Measurements from ENCODE around the gene CALR. TPM values are rescaled to one million over a fixed set of nuclear protein-coding genes. Genes with fewer than 3 reads are reported as not detected.

The CALR gene
- total RNA-seq, 1 donor from 2014 or later = 2,193 TPM

DNA sequence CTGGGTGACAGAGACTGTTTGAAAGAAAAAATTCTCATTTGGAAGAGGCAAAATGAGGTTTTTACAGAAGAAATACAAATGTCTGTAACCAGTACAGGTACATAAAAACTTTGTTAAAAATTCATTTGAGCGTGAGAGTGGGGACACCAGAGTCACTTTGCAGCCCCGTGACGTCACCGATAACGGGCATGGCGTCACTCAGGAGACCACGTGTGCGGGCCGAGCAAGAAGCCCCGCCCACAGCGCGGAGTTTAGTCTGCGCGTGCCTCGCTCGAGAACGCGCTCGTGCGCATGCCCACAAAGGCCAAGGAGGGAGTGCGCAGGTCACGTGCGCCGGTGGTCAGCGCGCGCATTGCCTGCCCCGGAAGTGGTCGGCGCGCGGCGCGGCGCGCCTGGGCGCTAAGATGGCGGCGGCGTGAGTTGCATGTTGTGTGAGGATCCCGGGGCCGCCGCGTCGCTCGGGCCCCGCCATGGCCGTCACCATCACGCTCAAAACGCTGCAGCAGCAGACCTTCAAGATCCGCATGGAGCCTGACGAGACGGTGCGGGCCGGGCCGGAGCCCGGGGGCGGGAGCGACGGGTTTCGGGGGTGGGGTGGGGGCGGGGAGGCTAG lies 7.2 kb downstream of the CALR start, which contains the start of gene RAD23A:
TSS of gene RAD23A (plus strand) at position 384 of the 613 bp plus-strand sequence. CDS start at position 471, 87 bp downstream.
- peaks cover 27% of the 10 kb centered on the region for H3K4me1 ChIP-seq (ENCODE audit: insufficient read depth, low read length)
- FAIRE-seq (no peak), DNase-seq (ENCODE audit: low read depth) (peak; percentile 93)
- TF ChIP-seq EZH2 (IDR thresholded peaks at IDR 0.05; ENCODE audit: insufficient read depth, low read length) = no peak
- TF ChIP-seq, protein P1, sequence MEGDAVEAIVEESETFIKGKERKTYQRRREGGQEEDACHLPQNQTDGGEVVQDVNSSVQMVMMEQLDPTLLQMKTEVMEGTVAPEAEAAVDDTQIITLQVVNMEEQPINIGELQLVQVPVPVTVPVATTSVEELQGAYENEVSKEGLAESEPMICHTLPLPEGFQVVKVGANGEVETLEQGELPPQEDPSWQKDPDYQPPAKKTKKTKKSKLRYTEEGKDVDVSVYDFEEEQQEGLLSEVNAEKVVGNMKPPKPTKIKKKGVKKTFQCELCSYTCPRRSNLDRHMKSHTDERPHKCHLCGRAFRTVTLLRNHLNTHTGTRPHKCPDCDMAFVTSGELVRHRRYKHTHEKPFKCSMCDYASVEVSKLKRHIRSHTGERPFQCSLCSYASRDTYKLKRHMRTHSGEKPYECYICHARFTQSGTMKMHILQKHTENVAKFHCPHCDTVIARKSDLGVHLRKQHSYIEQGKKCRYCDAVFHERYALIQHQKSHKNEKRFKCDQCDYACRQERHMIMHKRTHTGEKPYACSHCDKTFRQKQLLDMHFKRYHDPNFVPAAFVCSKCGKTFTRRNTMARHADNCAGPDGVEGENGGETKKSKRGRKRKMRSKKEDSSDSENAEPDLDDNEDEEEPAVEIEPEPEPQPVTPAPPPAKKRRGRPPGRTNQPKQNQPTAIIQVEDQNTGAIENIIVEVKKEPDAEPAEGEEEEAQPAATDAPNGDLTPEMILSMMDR (IDR thresholded peaks at IDR 0.05; ENCODE audit: insufficient read depth, low read depth, low read length) = no peak
- Mint-ChIP-seq H3K4me3 (ENCODE audit: unreplicated experiment) (peak within 1 kb of the TSS; percentile 91), H3K9me3 (ENCODE audit: unreplicated experiment) (no peaks in the 10 kb centered on the region), H3K27me3 (ENCODE audit: low read depth, unreplicated experiment) (no peaks in the 10 kb centered on the region), H3K36me3 (ENCODE audit: low read depth, unreplicated experiment) (peaks cover 17% of the 10 kb centered on the region), H3K27ac (ENCODE audit: unreplicated experiment) (peak within 1 kb of the TSS; percentile 95), H3K4me1 (ENCODE audit: low read depth, unreplicated experiment) (peaks cover 24% of the 10 kb centered on the region)
- H3K36me3 ChIP-seq (ENCODE audit: insufficient read depth, low read length) = peaks cover 45% of the 10 kb centered on the region
- no peaks in the 10 kb centered on the region for H3K27me3 ChIP-seq (ENCODE audit: insufficient read depth, low read length)
- peak within 1 kb of the TSS; percentile 80 for H3K27ac ChIP-seq (ENCODE audit: low read depth, low read length)
- H4K20me1 ChIP-seq (ENCODE audit: insufficient read depth, low read length) = peaks cover 57% of the 10 kb centered on the region
- no peaks in the 10 kb centered on the region for H3K9me3 ChIP-seq (ENCODE audit: insufficient read depth, low read depth, low read length)
- no peak within 1 kb of the TSS for H2AFZ ChIP-seq (ENCODE audit: low read depth, low read length)
- H3K4me2 ChIP-seq (ENCODE audit: low read length) = peak within 1 kb of the TSS; percentile 94
- H3K79me2 ChIP-seq (ENCODE audit: insufficient read depth, low read length) = peaks cover 73% of the 10 kb centered on the region
- H3K9ac ChIP-seq (ENCODE audit: low read length) = peak within 1 kb of the TSS; percentile 93
- peak within 1 kb of the TSS; percentile 91 for H3K4me3 ChIP-seq (ENCODE audit: insufficient read depth, low read depth, low read length)

DNA sequence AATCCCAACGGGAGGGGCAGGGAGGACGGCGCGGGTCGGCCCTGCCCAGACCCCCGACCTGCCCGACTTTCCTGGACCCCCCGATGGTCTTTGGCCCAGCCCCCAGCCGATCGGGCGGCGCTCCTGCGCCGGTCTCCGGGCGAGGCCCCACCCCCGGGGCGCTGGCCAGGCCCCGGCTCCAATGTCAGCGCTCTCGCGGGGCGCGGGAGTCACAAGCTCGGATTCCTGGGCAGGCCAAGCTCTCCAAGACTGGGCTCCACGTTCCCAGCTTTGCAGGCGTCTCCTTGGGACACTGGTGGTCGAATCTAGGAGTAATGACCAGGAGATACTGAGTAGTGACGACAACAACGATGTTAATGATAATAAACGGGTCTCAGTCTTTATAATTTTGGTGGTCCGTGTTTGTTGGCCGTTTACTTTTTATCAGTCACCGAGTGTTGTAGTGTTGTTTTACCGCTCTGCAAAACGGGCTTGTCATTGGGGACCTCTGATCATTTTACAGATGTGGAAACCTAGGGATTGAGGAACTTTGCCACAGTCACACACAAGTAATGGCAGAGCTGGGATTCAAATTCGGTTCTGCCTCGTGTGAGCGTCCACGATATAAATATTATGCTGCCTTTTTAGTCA lies 7.8 kb downstream of the CALR start:
- Histone ChIP-seq H3K9ac (ENCODE audit: low read length) (peak overlapping the region; percentile 93), H3K27me3 (ENCODE audit: insufficient read depth, low read length) (no peaks in the 10 kb centered on the region), H3K79me2 (ENCODE audit: insufficient read depth, low read length) (peaks cover 68% of the 10 kb centered on the region), H3K4me2 (ENCODE audit: low read length) (peak overlapping the region; percentile 94), H3K27ac (ENCODE audit: low read depth, low read length) (peak overlapping the region; percentile 80), H3K9me3 (ENCODE audit: insufficient read depth, low read depth, low read length) (no peaks in the 10 kb centered on the region), H3K4me3 (ENCODE audit: insufficient read depth, low read depth, low read length) (peak overlapping the region; percentile 91), H4K20me1 (ENCODE audit: insufficient read depth, low read length) (peaks cover 52% of the 10 kb centered on the region), H3K36me3 (ENCODE audit: insufficient read depth, low read length) (peaks cover 41% of the 10 kb centered on the region), H3K4me1 (ENCODE audit: insufficient read depth, low read length) (peaks cover 21% of the 10 kb centered on the region), H2AFZ (ENCODE audit: low read depth, low read length) (no peak overlapping the region)
- Mint-ChIP-seq H3K9me3 (ENCODE audit: unreplicated experiment) (no peaks in the 10 kb centered on the region), H3K27ac (ENCODE audit: unreplicated experiment) (peak overlapping the region; percentile 88), H3K27me3 (ENCODE audit: low read depth, unreplicated experiment) (no peaks in the 10 kb centered on the region), H3K4me3 (ENCODE audit: unreplicated experiment) (peak overlapping the region; percentile 91), H3K36me3 (ENCODE audit: low read depth, unreplicated experiment) (peaks cover 17% of the 10 kb centered on the region), H3K4me1 (ENCODE audit: low read depth, unreplicated experiment) (peaks cover 22% of the 10 kb centered on the region)
- DNase-seq (ENCODE audit: low read depth) (peak; percentile 67), FAIRE-seq (no peak)
- TF ChIP-seq, protein P1 (IDR thresholded peaks at IDR 0.05; ENCODE audit: insufficient read depth, low read depth, low read length) = no peak
- no peak for TF ChIP-seq EZH2 (IDR thresholded peaks at IDR 0.05; ENCODE audit: insufficient read depth, low read length)

Data from astrocyte (in vitro differentiated cells and primary cell).